ENCODE results near the gene TRAF2.

TRAF2 gene

GRCh38 chr9:136922540-136922939 lies 36.2 kb downstream of the TRAF2 start:
- Histone ChIP-seq H3K9me3 (ENCODE audit: low read length) (no peaks in the 10 kb centered on the region), H3K9ac (ENCODE audit: low read length) (no peak overlapping the region), H3K4me3 (ENCODE audit: low read depth, low read length, poor library complexity, severe bottlenecking) (no peak overlapping the region), H3K36me3 (ENCODE audit: insufficient read depth, low read length) (peaks cover 74% of the 10 kb centered on the region), H3F3A (ENCODE audit: insufficient read depth, low read length) (no peaks in the 10 kb centered on the region), H3K27ac (ENCODE audit: low read depth, low read length, poor library complexity, severe bottlenecking) (no peak overlapping the region), H3K4me1 (ENCODE audit: insufficient read depth, low read length, severe bottlenecking) (peaks cover 15% of the 10 kb centered on the region), H2AFZ (ENCODE audit: low read length) (no peak overlapping the region), H3K4me2 (ENCODE audit: low read length) (no peak overlapping the region), H3K27me3 (ENCODE audit: insufficient read depth, low read length) (no peaks in the 10 kb centered on the region), H4K20me1 (ENCODE audit: insufficient read depth, low read length) (no peaks in the 10 kb centered on the region), H3K79me2 (ENCODE audit: insufficient read depth, low read length) (no peaks in the 10 kb centered on the region), H3K9me2 (ENCODE audit: low read depth, low read length) (no peaks in the 10 kb centered on the region)
- TF ChIP-seq CTCF (IDR thresholded peaks at IDR 0.05; ENCODE audit: low read length), result no peak
- no peak for TF ChIP-seq EZH2 (IDR thresholded peaks at IDR 0.05; ENCODE audit: borderline replicate concordance, low read length)

- Histone ChIP-seq H3K4me3 (ENCODE audit: low read depth, low read length, poor library complexity, severe bottlenecking) (no peak overlapping the region), H3K9me2 (ENCODE audit: low read depth, low read length) (no peaks in the 10 kb centered on the region), H3K27me3 (ENCODE audit: insufficient read depth, low read length) (no peaks in the 10 kb centered on the region), H3K4me2 (ENCODE audit: low read length) (no peak overlapping the region), H3K79me2 (ENCODE audit: insufficient read depth, low read length) (no peaks in the 10 kb centered on the region), H3K9ac (ENCODE audit: low read length) (no peak overlapping the region), H4K20me1 (ENCODE audit: insufficient read depth, low read length) (no peaks in the 10 kb centered on the region), H3K36me3 (ENCODE audit: insufficient read depth, low read length) (peaks cover 81% of the 10 kb centered on the region), H3K4me1 (ENCODE audit: insufficient read depth, low read length, severe bottlenecking) (peaks cover 15% of the 10 kb centered on the region), H3K9me3 (ENCODE audit: low read length) (no peaks in the 10 kb centered on the region), H3F3A (ENCODE audit: insufficient read depth, low read length) (no peaks in the 10 kb centered on the region), H3K27ac (ENCODE audit: low read depth, low read length, poor library complexity, severe bottlenecking) (peak overlapping the region; percentile 59), H2AFZ (ENCODE audit: low read length) (no peak overlapping the region)
- TF ChIP-seq EZH2 (IDR thresholded peaks at IDR 0.05; ENCODE audit: borderline replicate concordance, low read length) (no peak), CTCF (IDR thresholded peaks at IDR 0.05; ENCODE audit: low read length) (no peak)
These were observed 37.6 kb downstream of the TRAF2 start for GRCh38 chr9:136923881-136924280.

- Histone ChIP-seq H4K20me1 (ENCODE audit: insufficient read depth, low read length) (no peaks in the 10 kb centered on the region), H3K4me1 (ENCODE audit: insufficient read depth, low read length, severe bottlenecking) (peaks cover 15% of the 10 kb centered on the region), H3K4me2 (ENCODE audit: low read length) (no peak overlapping the region), H3K36me3 (ENCODE audit: insufficient read depth, low read length) (peaks cover 82% of the 10 kb centered on the region), H3K9me2 (ENCODE audit: low read depth, low read length) (no peaks in the 10 kb centered on the region), H2AFZ (ENCODE audit: low read length) (no peak overlapping the region), H3K27me3 (ENCODE audit: insufficient read depth, low read length) (no peaks in the 10 kb centered on the region), H3K9ac (ENCODE audit: low read length) (no peak overlapping the region), H3F3A (ENCODE audit: insufficient read depth, low read length) (no peaks in the 10 kb centered on the region), H3K9me3 (ENCODE audit: low read length) (no peaks in the 10 kb centered on the region), H3K4me3 (ENCODE audit: low read depth, low read length, poor library complexity, severe bottlenecking) (no peak overlapping the region), H3K79me2 (ENCODE audit: insufficient read depth, low read length) (no peaks in the 10 kb centered on the region), H3K27ac (ENCODE audit: low read depth, low read length, poor library complexity, severe bottlenecking) (no peak overlapping the region)
- no peak for TF ChIP-seq EZH2 (IDR thresholded peaks at IDR 0.05; ENCODE audit: borderline replicate concordance, low read length)
- no peak; the same call in 1 of the 2 replicates for TF ChIP-seq CTCF (IDR thresholded peaks at IDR 0.05; ENCODE audit: low read length)
These were observed 39.3 kb downstream of the TRAF2 start for GRCh38 chr9:136925414-136926153.
